K562 (cell line): ENCODE results near the gene OR52A5. TPM values are rescaled to one million over a fixed set of nuclear protein-coding genes. Genes with fewer than 3 reads are reported as not detected.

ENCODE experiments used
- EHMT2 ChIP-seq: fragments of 450-650 bp; IDR thresholded peaks from 2 replicates; pipeline ENCODE4 v1.6.1; 2018; ENCODE audit warnings: antibody characterized with exemption
- FOS ChIP-seq: IDR thresholded peaks from 3 replicates; pipeline ENCODE4 v1.6.1; 2011; ENCODE audit not compliant: insufficient read length; ENCODE audit errors: extremely low read depth
- FOSL1 ChIP-seq: fragments of 200-800 bp; sonication (Bioruptor generic); conservative IDR thresholded peaks from 2 replicates; pipeline ENCODE4 v1.6.1; 2016; ENCODE audit warnings: missing genetic modification characterization, missing compliant biosample characterization
- LARP7 ChIP-seq: fragments of 450-650 bp; IDR thresholded peaks from 2 replicates; pipeline ENCODE4 v1.6.1; 2016
- MAFG ChIP-seq: fragments of 450-650 bp; conservative IDR thresholded peaks from 2 replicates; pipeline ENCODE4 v1.6.1; 2016; ENCODE audit warnings: missing genetic modification characterization, missing compliant biosample characterization
- MYC ChIP-seq, 2 experiments: fragments of 250-450 bp in 1 of 2; sonication (Bioruptor Pico) in 1 of 2; IDR thresholded peaks; 2 replicates each; pipeline versions ENCODE4 v1.5.1 to v1.6.1; 2012 to 2021; ENCODE audit warnings: low read depth in 2 of 2, borderline replicate concordance in 1 of 2, improper control_type of control experiment in 1 of 2, low read length in 1 of 2, mild to moderate bottlenecking in 1 of 2, moderate library complexity in 1 of 2
- NCOA6 ChIP-seq: fragments of 450-650 bp; IDR thresholded peaks from 2 replicates; pipeline ENCODE4 v1.6.1; 2017; ENCODE audit warnings: mild to moderate bottlenecking
- NFE2 ChIP-seq: IDR thresholded peaks from 2 replicates; pipeline ENCODE4 v1.6.1; 2014; ENCODE audit warnings: antibody characterized with exemption, low read depth
- POLR2AphosphoS2 ChIP-seq: IDR thresholded peaks from 2 replicates; pipeline ENCODE4 v1.6.1; 2012; ENCODE audit warnings: low read length, improper control_type of control experiment
- RAD21 ChIP-seq, 2 experiments: fragments of 250-450 bp in 1 of 2; fragments of 450-650 bp in 1 of 2; sonication (Bioruptor Pico) in 1 of 2; formaldehyde crosslinking in 1 of 2; IDR thresholded peaks in 1 of 2; conservative IDR thresholded peaks in 1 of 2; 2 replicates each; pipeline versions ENCODE4 v1.4.0 to v1.8.0; 2020 to 2022; ENCODE audit warnings: mild to moderate bottlenecking in 2 of 2, moderate library complexity in 1 of 2
- SAFB ChIP-seq: fragments of 200-400 bp; formaldehyde crosslinking; IDR thresholded peaks from 2 replicates; pipeline ENCODE4 v1.6.1; 2017; ENCODE audit warnings: low read depth, low read length, borderline replicate concordance
- SMARCA5 ChIP-seq: fragments of 450-650 bp; IDR thresholded peaks from 2 replicates; pipeline ENCODE4 v1.6.1; 2016
- TCF7 ChIP-seq: sonication (generic); IDR thresholded peaks from 2 replicates; pipeline ENCODE4 v1.6.1; 2016; ENCODE audit warnings: antibody characterized with exemption, borderline replicate concordance
- THRAP3 ChIP-seq: fragments of 450-650 bp; IDR thresholded peaks from 2 replicates; pipeline ENCODE4 v1.6.1; 2016; ENCODE audit warnings: mild to moderate bottlenecking, inconsistent platforms, borderline replicate concordance
- TRIM24 ChIP-seq, 2 experiments: fragments of 450-650 bp; IDR thresholded peaks; 2 replicates each; pipeline ENCODE4 v1.6.1; 2016
- VEZF1 ChIP-seq: fragments of 200-800 bp; sonication (Bioruptor generic); IDR thresholded peaks from 2 replicates; pipeline ENCODE4 v1.6.1; 2017; ENCODE audit warnings: missing genetic modification characterization, missing compliant biosample characterization
- ZBTB8A ChIP-seq: fragments of 450-650 bp; IDR thresholded peaks from 2 replicates; pipeline ENCODE4 v1.6.1; 2018; ENCODE audit warnings: mild to moderate bottlenecking, moderate library complexity; ENCODE audit not compliant: partially characterized antibody
- ZNF3 ChIP-seq: fragments of 250-450 bp; sonication (Bioruptor Pico); IDR thresholded peaks from 2 replicates; pipeline ENCODE4 v1.5.0; 2021; ENCODE audit warnings: mild to moderate bottlenecking, moderate library complexity
- ZNF586 ChIP-seq: fragments of 450-650 bp; formaldehyde crosslinking; conservative IDR thresholded peaks from 2 replicates; pipeline ENCODE4 v1.4.0; 2020; ENCODE audit warnings: mild to moderate bottlenecking, moderate library complexity
- ZNF609 ChIP-seq: sonication (generic); formaldehyde crosslinking; IDR thresholded peaks from 2 replicates; pipeline ENCODE4 v1.8.1; 2023; ENCODE audit warnings: missing genetic modification reagents, mild to moderate bottlenecking, borderline replicate concordance
- polyA plus RNA-seq, 8 experiments: library from polyadenylated mRNA; depleted of rRNA in 4 of 8; stranded (reverse) in 5 of 8; unstranded in 3 of 8; fragments of >200 nt; fragmentation: Nextera tagmentation in 2 of 8; fragmentation: Illumina TruSeq in 1 of 8; extraction: Ambion mirVana in 2 of 8; extraction: Trizol in 1 of 8; gene quantifications; 2 replicates each; pipeline versions ENCODE4 v1.2.1 to v1.2.3, GENCODE V29; 2011 to 2014; ENCODE audit warnings: inconsistent platforms in 1 of 8, missing spikeins in 1 of 8
- total RNA-seq, 7 experiments: library from RNA; depleted of rRNA in 6 of 7; stranded (reverse); fragments of >200 nt in 6 of 7; fragmentation: Illumina TruSeq in 2 of 7; extraction: Trizol in 2 of 7; gene quantifications; 2 replicates each; pipeline versions ENCODE4 v1.2.1 to v1.2.3, GENCODE V29; 2011 to 2021; ENCODE audit warnings: low replicate concordance in 1 of 7
- TF ChIP-seq, protein P1 (sequence below): fragments of 250-450 bp; sonication (Bioruptor Pico); IDR thresholded peaks from 2 replicates; pipeline ENCODE4 v1.8.0; 2021; ENCODE audit warnings: moderate library complexity, mild to moderate bottlenecking, inconsistent platforms
- TF ChIP-seq, protein P2 (sequence below): fragments of 450-650 bp; IDR thresholded peaks from 2 replicates; pipeline ENCODE4 v1.6.1; 2016; ENCODE audit warnings: borderline replicate concordance

Gene OR52A5
- total and polyA plus RNA-seq, 9 of the 15 experiments (the other 6 are each of a cell fraction or from before 2014, with no cell fraction given) = 0.04 to 1.1 (median 0.94) TPM; not detected in 6

GRCh38 chr11:5159806-5160205 lies 21.6 kb upstream of the OR52A5 start (continued):
- TF ChIP-seq TRIM24 (IDR thresholded peaks at IDR 0.05) = no peak
- TF ChIP-seq RAD21 (CRISPR knock-in tag; conservative IDR thresholded peaks at IDR 0.05 in 1 of 2, IDR thresholded peaks at IDR 0.05 in 1 of 2) = no peak
- TF ChIP-seq EHMT2 = no peak
- no peak for TF ChIP-seq MAFG
- TF ChIP-seq NFE2 = no peak
- no peak for TF ChIP-seq TCF7
- TF ChIP-seq FOSL1 (tag) = no peak
- TF ChIP-seq SMARCA5 = peak; percentile 42; the same call in 1 of the 2 replicates
- no peak for TF ChIP-seq SAFB
- no peak for TF ChIP-seq NCOA6
- TF ChIP-seq VEZF1 = no peak
- no peak for TF ChIP-seq ZBTB8A
- TF ChIP-seq THRAP3 = 0 out of 2 replicates have a peak, but pooled peaks have one; percentile 42
- TF ChIP-seq ZNF586 (CRISPR knock-in tag) = no peak
- TF ChIP-seq, protein P1, sequence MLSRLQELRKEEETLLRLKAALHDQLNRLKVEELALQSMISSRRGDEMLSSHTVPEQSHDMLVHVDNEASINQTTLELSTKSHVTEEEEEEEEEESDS = no peak
- TF ChIP-seq POLR2AphosphoS2 = no peak
- TF ChIP-seq, protein P2, sequence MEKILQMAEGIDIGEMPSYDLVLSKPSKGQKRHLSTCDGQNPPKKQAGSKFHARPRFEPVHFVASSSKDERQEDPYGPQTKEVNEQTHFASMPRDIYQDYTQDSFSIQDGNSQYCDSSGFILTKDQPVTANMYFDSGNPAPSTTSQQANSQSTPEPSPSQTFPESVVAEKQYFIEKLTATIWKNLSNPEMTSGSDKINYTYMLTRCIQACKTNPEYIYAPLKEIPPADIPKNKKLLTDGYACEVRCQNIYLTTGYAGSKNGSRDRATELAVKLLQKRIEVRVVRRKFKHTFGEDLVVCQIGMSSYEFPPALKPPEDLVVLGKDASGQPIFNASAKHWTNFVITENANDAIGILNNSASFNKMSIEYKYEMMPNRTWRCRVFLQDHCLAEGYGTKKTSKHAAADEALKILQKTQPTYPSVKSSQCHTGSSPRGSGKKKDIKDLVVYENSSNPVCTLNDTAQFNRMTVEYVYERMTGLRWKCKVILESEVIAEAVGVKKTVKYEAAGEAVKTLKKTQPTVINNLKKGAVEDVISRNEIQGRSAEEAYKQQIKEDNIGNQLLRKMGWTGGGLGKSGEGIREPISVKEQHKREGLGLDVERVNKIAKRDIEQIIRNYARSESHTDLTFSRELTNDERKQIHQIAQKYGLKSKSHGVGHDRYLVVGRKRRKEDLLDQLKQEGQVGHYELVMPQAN = no peak
- no peak for TF ChIP-seq MYC (IDR thresholded peaks at IDR 0.05; ENCODE audit: low read depth, low read length)
- TF ChIP-seq MYC (CRISPR knock-in tag; IDR thresholded peaks at IDR 0.05; ENCODE audit: borderline replicate concordance, low read depth) = no peak
- TF ChIP-seq ZNF3 = no peak
- TF ChIP-seq LARP7 = no peak
- TF ChIP-seq FOS = no peak
- TF ChIP-seq ZNF609 (CRISPR knock-in tag) = no peak
